ENCODE results near the gene CRTC1.

CRTC1 gene

DNA sequence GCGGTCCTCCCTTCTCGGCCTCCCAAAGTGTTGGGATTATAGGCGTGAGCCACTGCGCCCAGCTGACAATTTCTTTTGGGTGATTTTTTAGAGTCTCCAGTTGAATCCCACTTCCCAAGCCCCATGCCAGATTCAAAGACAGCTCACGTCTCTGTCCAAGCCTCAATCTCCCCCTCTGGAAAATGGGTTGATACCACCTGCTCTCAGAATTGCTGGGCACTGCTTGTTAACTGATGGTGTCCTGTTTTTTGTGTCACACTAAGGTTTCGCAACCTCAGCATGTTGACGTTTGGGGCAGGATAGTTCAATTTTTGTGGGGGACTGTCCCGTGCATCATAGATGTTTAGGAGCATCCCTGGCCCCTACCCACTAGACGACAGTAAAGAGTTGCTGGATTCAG lies 134.1 kb downstream of the CRTC1 start:
- ATAC-seq (ENCODE audit: insufficient read depth, low read depth) (no peak), DNase-seq (no peak)
- H3K9ac ChIP-seq (ENCODE audit: low read depth, low read length): no peak overlapping the region
- H4K20me1 ChIP-seq (ENCODE audit: insufficient read depth, low read length): no peaks in the 10 kb centered on the region
- H2AFZ ChIP-seq (ENCODE audit: low read depth, low read length): no peak overlapping the region
- no peaks in the 10 kb centered on the region for H3K79me2 ChIP-seq (ENCODE audit: insufficient read depth, low read length)
- no peaks in the 10 kb centered on the region for H3K27me3 ChIP-seq (ENCODE audit: insufficient read depth, low read length, poor library complexity)
- H3K4me2 ChIP-seq (ENCODE audit: insufficient read depth, low read length): no peak overlapping the region
- H3K27ac ChIP-seq (ENCODE audit: low read length): no peak overlapping the region
- TF ChIP-seq CTCF (IDR thresholded peaks at IDR 0.05; ENCODE audit: borderline replicate concordance, extremely low read depth, low read length, poor library complexity, severe bottlenecking): no peak
- TF ChIP-seq EZH2 (IDR thresholded peaks at IDR 0.05; ENCODE audit: borderline replicate concordance, low read depth, low read length, severe bottlenecking): no peak
- no peaks in the 10 kb centered on the region for H3K36me3 ChIP-seq (ENCODE audit: insufficient read depth, low read length)
- no peaks in the 10 kb centered on the region for H3K9me3 ChIP-seq (ENCODE audit: insufficient read depth, low read length, severe bottlenecking)
- H3K4me3 ChIP-seq (ENCODE audit: low read depth in 1 of 2, low read length in 2 of 2): no peak overlapping the region
- H3K4me1 ChIP-seq (ENCODE audit: insufficient read depth, low read length): no peaks in the 10 kb centered on the region

- peaks cover 24% of the 10 kb centered on the region for H3K79me2 ChIP-seq (ENCODE audit: insufficient read depth, low read length)
- DNase-seq (no peak), ATAC-seq (ENCODE audit: insufficient read depth, low read depth) (no peak)
- H2AFZ ChIP-seq (ENCODE audit: low read depth, low read length): no peak overlapping the region
- no peaks in the 10 kb centered on the region for H3K9me3 ChIP-seq (ENCODE audit: insufficient read depth, low read length, severe bottlenecking)
- no peak overlapping the region for H3K27ac ChIP-seq (ENCODE audit: low read length)
- peaks cover 15% of the 10 kb centered on the region for H4K20me1 ChIP-seq (ENCODE audit: insufficient read depth, low read length)
- peaks cover 14% of the 10 kb centered on the region for H3K36me3 ChIP-seq (ENCODE audit: insufficient read depth, low read length)
- TF ChIP-seq EZH2 (IDR thresholded peaks at IDR 0.05; ENCODE audit: borderline replicate concordance, low read depth, low read length, severe bottlenecking): no peak
- no peak for TF ChIP-seq CTCF (IDR thresholded peaks at IDR 0.05; ENCODE audit: borderline replicate concordance, extremely low read depth, low read length, poor library complexity, severe bottlenecking)
- H3K4me3 ChIP-seq (ENCODE audit: low read depth in 1 of 2, low read length in 2 of 2): no peak overlapping the region
- no peak overlapping the region for H3K9ac ChIP-seq (ENCODE audit: low read depth, low read length)
- no peak overlapping the region for H3K4me2 ChIP-seq (ENCODE audit: insufficient read depth, low read length)
- H3K4me1 ChIP-seq (ENCODE audit: insufficient read depth, low read length): peaks cover 14% of the 10 kb centered on the region
- H3K27me3 ChIP-seq (ENCODE audit: insufficient read depth, low read length, poor library complexity): no peaks in the 10 kb centered on the region
Observed at GRCh38 chr19:18828786-18829185, 145.3 kb downstream of the CRTC1 start.

GRCh38 chr19:18830488-18830887 lies 147.0 kb downstream of the CRTC1 start:
- peaks cover 31% of the 10 kb centered on the region for H3K36me3 ChIP-seq (ENCODE audit: insufficient read depth, low read length)
- H3K9ac ChIP-seq (ENCODE audit: low read depth, low read length): no peak overlapping the region
- H3K27me3 ChIP-seq (ENCODE audit: insufficient read depth, low read length, poor library complexity): no peaks in the 10 kb centered on the region
- H2AFZ ChIP-seq (ENCODE audit: low read depth, low read length): no peak overlapping the region; the same call in 1 of the 2 replicates
- peaks cover 32% of the 10 kb centered on the region for H4K20me1 ChIP-seq (ENCODE audit: insufficient read depth, low read length)
- H3K79me2 ChIP-seq (ENCODE audit: insufficient read depth, low read length): peaks cover 41% of the 10 kb centered on the region
- H3K4me3 ChIP-seq (ENCODE audit: low read depth in 1 of 2, low read length in 2 of 2): no peak overlapping the region
- ATAC-seq (ENCODE audit: insufficient read depth, low read depth) (no peak), DNase-seq (no peak)
- TF ChIP-seq EZH2 (IDR thresholded peaks at IDR 0.05; ENCODE audit: borderline replicate concordance, low read depth, low read length, severe bottlenecking): no peak
- no peak for TF ChIP-seq CTCF (IDR thresholded peaks at IDR 0.05; ENCODE audit: borderline replicate concordance, extremely low read depth, low read length, poor library complexity, severe bottlenecking)
- no peaks in the 10 kb centered on the region for H3K9me3 ChIP-seq (ENCODE audit: insufficient read depth, low read length, severe bottlenecking)
- peaks cover 30% of the 10 kb centered on the region for H3K4me1 ChIP-seq (ENCODE audit: insufficient read depth, low read length)
- no peak overlapping the region for H3K27ac ChIP-seq (ENCODE audit: low read length)
- H3K4me2 ChIP-seq (ENCODE audit: insufficient read depth, low read length): no peak overlapping the region
